Mononuclear cell (primary cell): Measurements from ENCODE around the gene NFIB. TPM values are rescaled to one million over a fixed set of nuclear protein-coding genes. Genes with fewer than 3 reads are reported as not detected.

Experiments used
- H3K27me3 ChIP-seq: 2 replicates; pipeline ENCODE4 v1.6.0; 2011; ENCODE audit warnings: low read length, control low read depth; ENCODE audit not compliant: insufficient read depth
- H3K4me1 ChIP-seq: 2 replicates; pipeline ENCODE4 v1.5.1; 2011; ENCODE audit warnings: mild to moderate bottlenecking, low read length, control low read depth; ENCODE audit not compliant: insufficient read depth
- H3K4me3 ChIP-seq: 2 replicates; pipeline ENCODE4 v1.5.1; 2011; ENCODE audit warnings: mild to moderate bottlenecking, low read length, moderate library complexity
- H3K9me3 ChIP-seq: 2 replicates; pipeline ENCODE4 v1.5.1; 2011; ENCODE audit warnings: low read depth, mild to moderate bottlenecking, control low read depth, low read length
- total RNA-seq: library from RNA; depleted of rRNA; stranded (reverse); fragments of >200 nt; gene quantifications from one replicate; pipeline ENCODE4 v1.2.3, GENCODE V29; 2012

The NFIB gene
- total RNA-seq, 1 donor, result 0.42 TPM

DNA sequence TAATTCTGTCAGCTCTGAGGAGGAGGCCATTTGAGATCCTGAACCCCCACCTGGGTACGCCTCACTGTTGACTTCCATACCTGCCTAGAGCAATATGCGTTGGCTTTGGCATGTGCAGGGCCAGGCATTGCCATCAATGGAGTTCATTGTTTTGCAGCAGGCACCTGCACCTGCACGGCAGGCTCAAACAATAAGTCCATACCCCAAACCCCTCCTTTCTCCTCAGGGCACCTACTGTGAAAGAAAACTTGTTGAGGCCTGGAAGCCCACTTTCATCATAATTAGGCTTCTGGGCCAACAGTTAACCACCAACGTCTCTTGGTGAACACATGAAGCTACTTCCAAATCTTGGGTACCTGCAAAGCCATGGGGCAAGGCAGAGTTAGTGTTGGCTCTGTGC lies 238.7 kb downstream of the NFIB start:
- Histone ChIP-seq H3K9me3 (no peaks in the 10 kb centered on the region), H3K27me3 (no peaks in the 10 kb centered on the region), H3K4me1 (no peaks in the 10 kb centered on the region), H3K4me3 (no peak overlapping the region)

DNA sequence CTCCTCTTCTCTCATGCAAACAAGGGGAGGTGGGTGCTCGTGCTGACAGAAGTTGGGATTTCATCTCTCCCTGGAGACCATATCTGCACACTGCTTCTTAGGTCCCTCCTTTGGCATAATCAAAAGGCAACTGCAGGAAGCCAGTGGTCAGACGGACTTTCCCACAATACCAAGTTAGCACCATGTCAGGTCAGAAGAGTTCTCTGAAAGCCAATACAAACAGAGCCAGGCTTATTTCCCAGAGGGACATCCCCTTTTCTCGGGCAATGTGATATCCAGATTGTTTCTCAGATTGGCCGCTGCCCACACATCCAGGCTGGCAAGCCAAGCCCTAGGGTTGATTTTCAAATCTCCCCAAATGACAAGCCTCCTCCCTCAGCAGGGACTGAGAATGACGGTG lies 241.1 kb downstream of the NFIB start:
- Histone ChIP-seq H3K9me3 (no peaks in the 10 kb centered on the region), H3K27me3 (no peaks in the 10 kb centered on the region), H3K4me1 (no peaks in the 10 kb centered on the region), H3K4me3 (no peak overlapping the region)

DNA sequence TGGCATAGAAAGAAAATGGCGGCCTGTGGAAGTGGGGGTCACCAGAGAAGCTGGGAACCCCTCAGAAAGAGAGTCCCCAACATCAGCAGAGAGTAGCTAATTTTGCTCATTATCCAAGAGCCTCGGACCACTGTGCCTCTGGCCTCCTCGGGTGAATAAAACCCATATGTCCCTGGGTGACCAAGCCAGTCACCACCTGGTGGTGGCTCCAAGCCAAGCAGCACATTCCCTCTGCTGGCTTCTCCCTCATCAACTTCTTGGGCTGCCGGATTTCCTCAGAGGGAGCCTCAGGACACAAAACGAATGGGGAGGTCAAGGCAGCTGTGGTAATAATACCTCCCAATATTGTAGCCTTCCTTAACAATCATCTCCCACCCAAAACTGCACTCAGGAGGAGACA lies 242.5 kb downstream of the NFIB start:
- Histone ChIP-seq H3K27me3 (no peaks in the 10 kb centered on the region), H3K4me1 (no peaks in the 10 kb centered on the region), H3K4me3 (no peak overlapping the region), H3K9me3 (no peaks in the 10 kb centered on the region)

DNA sequence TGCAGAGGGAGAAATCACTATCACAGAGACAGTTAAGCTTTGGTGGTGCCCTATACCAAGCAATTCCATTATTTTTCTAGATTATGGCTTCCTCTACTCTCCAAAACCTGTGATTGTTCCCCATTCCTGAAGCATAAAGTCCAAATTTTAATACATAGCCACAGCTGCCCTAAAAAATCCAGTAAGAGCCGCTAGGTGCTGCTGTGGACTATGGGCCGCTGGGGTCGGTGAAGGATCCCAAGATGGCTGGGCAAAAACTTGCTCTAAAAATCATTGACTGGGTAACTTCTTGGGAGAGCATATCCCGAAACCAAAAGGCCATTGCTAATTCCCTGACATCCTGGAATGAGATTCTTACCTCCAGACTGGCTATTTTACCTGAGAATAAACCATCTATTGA lies 245.3 kb downstream of the NFIB start:
- H3K9me3 ChIP-seq, result no peaks in the 10 kb centered on the region
- H3K4me1 ChIP-seq, result no peaks in the 10 kb centered on the region
- no peak overlapping the region for H3K4me3 ChIP-seq
- H3K27me3 ChIP-seq, result no peaks in the 10 kb centered on the region

DNA sequence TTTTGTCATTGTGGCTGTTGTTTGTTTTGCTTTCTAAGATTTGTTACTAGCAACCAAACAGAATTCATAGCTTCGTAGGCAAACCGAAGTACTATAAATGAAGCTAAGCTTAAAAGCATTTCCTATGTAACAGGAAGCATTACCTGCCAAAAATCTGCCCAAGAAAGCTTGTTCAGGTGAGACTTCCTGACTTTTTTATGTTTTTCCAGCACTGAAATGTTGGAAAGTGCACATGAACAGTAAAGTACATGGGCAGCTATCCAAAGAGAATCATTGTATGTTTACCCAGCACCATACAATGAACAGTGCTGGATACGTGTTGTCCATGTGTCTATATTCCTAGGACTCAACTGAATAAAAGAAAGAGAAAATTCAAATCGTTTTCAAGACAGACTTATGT lies 247.1 kb downstream of the NFIB start:
- H3K27me3 ChIP-seq, result no peaks in the 10 kb centered on the region

DNA sequence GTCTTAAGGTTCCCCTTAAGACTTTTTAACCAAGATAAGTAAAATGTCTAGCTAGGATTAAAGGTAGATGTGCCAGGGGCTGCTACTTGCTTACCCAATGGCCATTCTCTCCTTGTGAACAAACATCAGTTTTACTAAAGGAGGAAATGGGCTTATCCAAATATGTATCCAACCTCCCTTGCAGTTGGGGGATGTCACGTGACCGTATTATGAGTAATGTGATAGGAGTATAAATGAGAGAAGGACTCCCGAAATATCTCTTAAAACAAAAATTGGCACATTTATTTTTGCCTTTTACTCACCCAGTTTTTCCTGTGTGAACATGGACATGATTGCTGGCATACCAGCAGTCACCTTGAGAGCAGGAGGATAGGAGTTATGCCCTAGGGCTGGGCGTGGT lies 247.9 kb downstream of the NFIB start:
- H3K4me3 ChIP-seq, result no peak overlapping the region

More for the DNA sequence above, 247.1 kb downstream of the NFIB start:
- Histone ChIP-seq H3K9me3 (no peaks in the 10 kb centered on the region), H3K4me1 (no peaks in the 10 kb centered on the region), H3K4me3 (no peak overlapping the region)

DNA sequence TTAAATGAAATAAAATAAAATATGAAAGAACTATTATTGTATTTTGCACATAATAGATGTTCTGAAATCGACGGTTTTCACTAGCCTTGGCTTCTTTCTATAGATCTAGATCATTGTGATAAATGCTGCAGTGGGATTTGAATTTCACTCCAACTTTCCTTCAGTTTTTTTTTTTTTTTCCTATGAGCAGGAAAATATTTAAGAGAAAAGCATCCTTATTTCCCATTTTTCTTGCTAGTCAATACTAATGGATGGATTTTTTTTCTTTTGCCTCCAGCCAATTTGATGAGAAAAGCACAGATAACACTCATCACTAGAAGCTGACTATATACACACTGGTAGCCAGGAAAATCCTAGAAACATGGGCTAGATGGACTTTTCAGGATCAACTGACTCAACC lies 249.0 kb downstream of the NFIB start:
- H3K27me3 ChIP-seq, result no peaks in the 10 kb centered on the region
- no peaks in the 10 kb centered on the region for H3K9me3 ChIP-seq
- H3K4me3 ChIP-seq, result no peak overlapping the region
- no peaks in the 10 kb centered on the region for H3K4me1 ChIP-seq

More for the DNA sequence above, 247.9 kb downstream of the NFIB start:
- Histone ChIP-seq H3K27me3 (no peaks in the 10 kb centered on the region), H3K9me3 (no peaks in the 10 kb centered on the region), H3K4me1 (no peaks in the 10 kb centered on the region)

DNA sequence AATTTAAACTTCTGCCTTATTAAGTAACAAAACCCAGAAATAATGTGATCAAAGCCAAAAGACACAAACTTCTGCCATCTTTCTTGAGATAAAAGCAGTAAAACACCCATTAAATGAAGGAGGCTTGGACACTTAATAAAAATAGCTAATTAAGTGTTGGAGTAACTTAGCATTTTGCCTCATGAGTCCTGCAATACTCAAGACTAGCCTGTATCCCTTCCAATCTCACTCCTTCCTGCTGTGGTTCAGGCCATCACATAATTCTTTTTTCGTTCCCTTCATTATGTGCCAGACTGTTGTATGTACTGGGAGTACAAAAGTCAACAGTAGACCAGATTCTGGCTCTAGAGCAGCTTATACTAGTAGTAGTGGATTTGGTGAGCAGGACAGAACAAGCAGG lies 250.2 kb downstream of the NFIB start:
- H3K27me3 ChIP-seq, result no peaks in the 10 kb centered on the region
- H3K4me1 ChIP-seq, result no peaks in the 10 kb centered on the region
- no peaks in the 10 kb centered on the region for H3K9me3 ChIP-seq
- H3K4me3 ChIP-seq, result no peak overlapping the region

DNA sequence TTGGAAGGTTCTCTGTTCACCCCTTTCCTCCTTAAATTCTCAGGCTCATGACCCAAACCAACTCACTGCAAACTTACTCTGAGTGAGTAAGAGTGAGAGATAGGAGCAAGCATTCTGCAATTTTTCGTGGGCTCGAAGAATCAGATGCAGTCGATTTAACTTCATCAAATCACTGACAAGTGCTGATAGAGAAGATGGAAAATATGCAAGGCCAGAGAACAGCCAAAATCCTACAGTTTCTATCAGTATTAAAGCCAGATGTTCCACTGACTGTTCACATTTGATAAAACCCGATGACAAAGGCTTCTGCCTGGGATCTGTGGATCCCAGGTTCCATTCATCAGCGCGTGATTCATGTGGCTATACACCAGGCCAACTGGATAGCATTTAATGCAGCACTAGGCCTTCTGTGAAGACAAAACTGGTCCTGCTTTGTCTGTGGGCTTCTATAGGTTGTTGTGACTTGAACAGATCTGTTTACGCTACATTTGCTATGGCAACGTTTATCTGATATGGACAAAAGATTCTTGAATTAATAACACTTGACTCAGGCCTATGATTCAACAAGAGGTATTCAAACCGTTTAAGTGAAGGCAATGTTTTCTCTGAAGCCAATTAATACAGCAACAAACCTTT lies 251.2 kb downstream of the NFIB start:
- Histone ChIP-seq H3K4me3 (no peak overlapping the region), H3K4me1 (no peaks in the 10 kb centered on the region), H3K27me3 (no peaks in the 10 kb centered on the region), H3K9me3 (no peaks in the 10 kb centered on the region)

DNA sequence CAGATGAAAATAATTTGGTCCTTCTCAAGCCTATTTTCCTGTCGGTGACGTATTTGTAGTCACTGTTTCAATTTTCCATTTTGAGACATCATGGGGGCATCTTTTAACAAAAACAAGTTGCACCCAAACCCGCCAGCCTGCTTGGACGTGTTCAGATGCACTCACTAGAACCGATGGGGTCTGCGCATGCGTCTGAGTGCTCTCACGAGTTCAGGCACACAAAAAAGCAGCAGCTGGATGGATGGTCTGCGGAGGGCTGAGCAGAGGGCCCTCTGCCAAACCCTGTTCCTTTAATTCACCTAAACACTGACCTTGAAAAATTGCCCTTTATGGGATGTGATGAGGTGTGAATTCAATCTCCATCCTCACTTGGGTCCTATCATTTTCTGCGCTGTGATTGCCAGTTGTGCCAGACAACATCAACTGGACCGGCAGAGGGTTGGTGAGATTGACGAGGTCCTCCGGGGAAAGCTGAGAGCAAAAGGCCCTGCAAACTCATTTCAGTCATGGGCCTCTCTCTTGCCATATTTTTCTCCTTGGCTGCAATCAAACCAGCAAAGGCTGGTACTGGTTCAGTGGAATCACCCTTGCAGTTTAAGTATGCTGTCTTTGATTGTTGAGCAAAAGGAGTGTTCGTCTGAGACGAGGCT lies 251.9 kb downstream of the NFIB start:
- Histone ChIP-seq H3K4me1 (no peaks in the 10 kb centered on the region), H3K4me3 (no peak overlapping the region), H3K9me3 (no peaks in the 10 kb centered on the region), H3K27me3 (no peaks in the 10 kb centered on the region)

DNA sequence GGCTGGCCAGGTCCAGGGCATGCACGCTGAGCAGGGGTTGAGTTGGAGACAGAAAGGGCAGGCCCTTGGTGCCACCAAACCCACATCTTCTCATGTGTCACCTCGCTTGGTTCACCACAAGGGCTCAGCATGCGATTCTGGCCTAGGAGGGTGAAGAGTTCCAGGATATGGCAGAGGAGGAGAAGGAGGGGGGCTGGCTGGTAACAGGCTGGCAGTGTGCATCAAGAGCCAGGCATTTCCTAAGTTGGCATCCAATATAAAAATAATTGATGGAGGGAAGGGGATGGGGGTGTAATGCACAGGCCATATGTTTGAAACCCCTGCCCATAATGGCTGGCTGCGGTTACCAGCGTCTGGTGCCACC lies 255.6 kb downstream of the NFIB start:
- no peaks in the 10 kb centered on the region for H3K9me3 ChIP-seq

DNA sequence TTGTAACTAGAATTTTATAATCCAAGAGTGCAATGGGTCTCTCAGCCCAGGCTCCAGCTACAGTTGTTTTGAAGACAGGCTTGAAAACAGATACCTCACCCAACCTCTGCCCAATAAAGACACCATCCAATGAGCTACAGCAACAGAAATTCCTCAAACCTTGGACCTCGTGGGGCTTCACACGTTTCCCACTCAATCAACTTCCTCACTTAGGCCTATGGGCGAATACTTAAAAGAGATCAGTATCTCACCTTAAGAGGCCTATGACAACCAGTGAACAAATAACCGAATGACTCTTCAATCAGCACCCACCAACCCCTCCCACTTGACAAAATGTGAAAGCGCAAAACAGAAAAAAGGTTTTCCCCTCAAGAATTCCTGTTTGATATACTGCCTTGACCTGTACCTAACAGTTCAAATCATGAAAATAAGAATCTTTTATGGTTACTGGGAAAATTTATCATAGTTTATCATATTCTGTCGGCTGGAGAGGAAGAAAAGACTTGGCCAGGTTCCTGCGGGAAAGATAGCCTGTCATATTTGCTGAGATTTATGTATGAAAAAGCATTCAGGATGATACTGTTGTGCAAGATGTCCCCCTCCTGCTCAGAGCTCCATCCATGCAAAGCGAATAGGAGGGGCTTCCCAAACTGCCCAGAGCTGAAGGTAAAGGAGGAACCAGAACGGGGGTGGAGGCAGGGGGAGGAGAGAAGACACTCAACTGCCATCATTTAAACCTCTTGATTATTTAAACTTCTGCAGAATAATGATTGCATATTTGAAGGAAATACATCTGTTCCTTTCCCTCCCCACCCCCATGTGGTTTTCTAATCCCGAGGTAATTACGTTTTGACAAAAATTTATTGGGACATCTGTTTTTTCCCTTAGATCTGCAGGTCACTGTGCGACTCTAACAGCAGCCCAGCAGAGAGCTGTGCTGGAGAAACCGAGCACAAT lies 256.3 kb downstream of the NFIB start:
- H3K4me3 ChIP-seq, result no peak overlapping the region
- H3K9me3 ChIP-seq, result no peaks in the 10 kb centered on the region
- H3K4me1 ChIP-seq, result no peaks in the 10 kb centered on the region
- H3K27me3 ChIP-seq, result no peaks in the 10 kb centered on the region

More for the DNA sequence above, 255.6 kb downstream of the NFIB start:
- Histone ChIP-seq H3K4me3 (no peak overlapping the region), H3K4me1 (no peaks in the 10 kb centered on the region), H3K27me3 (no peaks in the 10 kb centered on the region)

DNA sequence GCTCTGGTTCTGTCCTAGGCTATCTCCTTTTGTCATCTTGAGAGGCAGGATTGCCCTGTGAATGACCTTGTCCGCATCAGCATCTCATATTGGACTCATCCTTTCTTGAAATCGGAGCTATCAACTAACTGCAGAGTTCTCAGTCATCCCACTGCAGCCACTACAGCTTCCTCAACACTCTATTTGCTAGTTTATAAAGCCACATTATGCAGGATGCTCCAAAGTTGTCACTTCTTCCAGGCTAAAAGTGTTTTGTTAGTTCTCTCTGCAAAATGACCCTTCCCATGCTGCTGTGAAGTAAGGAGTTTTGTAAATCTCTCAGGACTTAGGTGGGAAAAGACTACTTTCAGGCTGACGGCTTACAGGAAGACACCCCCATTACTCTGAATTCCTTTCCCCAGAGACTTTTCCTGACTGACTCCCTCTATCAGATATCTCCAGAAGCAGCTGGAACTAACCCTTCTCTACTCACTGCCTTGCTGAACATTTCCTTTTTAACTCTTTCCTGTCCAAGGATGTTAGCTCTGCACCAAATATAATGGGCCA lies 257.6 kb downstream of the NFIB start:
- H3K27me3 ChIP-seq, result no peaks in the 10 kb centered on the region
- no peaks in the 10 kb centered on the region for H3K4me1 ChIP-seq
- no peaks in the 10 kb centered on the region for H3K9me3 ChIP-seq

DNA sequence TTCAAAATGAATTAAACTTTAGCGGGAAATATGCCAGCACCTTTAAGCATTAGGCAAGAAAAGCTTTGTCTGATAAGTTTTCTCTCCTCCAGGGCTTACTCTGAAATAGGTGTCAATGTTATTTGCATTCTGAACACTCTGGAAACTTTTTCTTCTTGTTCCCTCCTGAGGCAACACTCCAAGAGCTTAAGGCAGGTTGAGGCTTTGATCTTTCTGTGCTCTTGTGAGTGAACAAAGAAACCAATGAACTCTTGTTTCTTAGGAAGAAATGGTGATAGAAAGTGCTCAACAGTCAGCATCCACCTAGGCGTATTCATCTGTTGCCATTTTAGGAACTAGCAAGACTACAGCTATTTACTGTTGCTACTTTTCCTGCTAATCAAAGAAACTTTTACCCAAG lies 259.8 kb downstream of the NFIB start:
- H3K9me3 ChIP-seq, result no peaks in the 10 kb centered on the region
- no peaks in the 10 kb centered on the region for H3K4me1 ChIP-seq
- no peaks in the 10 kb centered on the region for H3K27me3 ChIP-seq
- no peak overlapping the region for H3K4me3 ChIP-seq

More for the DNA sequence above, 257.6 kb downstream of the NFIB start:
- no peak overlapping the region for H3K4me3 ChIP-seq

DNA sequence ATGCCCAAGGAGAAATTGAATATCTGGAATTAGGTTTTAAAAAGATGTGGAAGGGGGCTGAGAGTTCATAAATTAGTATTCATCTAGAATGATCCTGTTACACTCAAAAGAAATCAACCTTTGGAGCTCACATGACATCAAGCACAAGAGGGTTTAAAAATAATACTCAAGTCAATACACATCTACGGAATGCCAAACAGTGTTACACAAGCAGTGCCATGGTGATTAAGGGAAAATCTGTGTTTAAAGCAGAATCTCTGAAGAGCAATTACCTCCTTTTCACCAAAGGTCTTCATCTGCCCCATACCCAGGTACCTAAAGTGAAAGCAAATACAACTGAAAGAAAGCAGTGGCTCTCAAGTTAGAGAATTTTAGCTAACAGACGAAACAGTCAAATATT lies 261.6 kb downstream of the NFIB start:
- no peaks in the 10 kb centered on the region for H3K4me1 ChIP-seq
- no peak overlapping the region for H3K4me3 ChIP-seq
- H3K9me3 ChIP-seq, result no peaks in the 10 kb centered on the region
- no peaks in the 10 kb centered on the region for H3K27me3 ChIP-seq
